ENCODE data around the gene NRARP.
"Not testable (repeated sequence)": the region's sequence is repeated elsewhere in the genome, so short reads cannot be mapped to it uniquely, and the experiment has no call there.

Gene NRARP

GRCh38 chr9:137333016-137333671 is 31.1 kb upstream of the NRARP start:
- no peaks in the 10 kb centered on the region for H3K27me3 ChIP-seq (ENCODE audit: low read depth, low read length)
- H3K9me3 ChIP-seq (ENCODE audit: control insufficient read depth in 1 of 2, low read length in 2 of 2) = peaks cover 0 to 7% of the 10 kb centered on the region in 2 donors
- no peak overlapping the region for H3K27ac ChIP-seq (ENCODE audit: low read length)
- H3K36me3 ChIP-seq (ENCODE audit: control insufficient read depth in 1 of 2, insufficient read depth in 2 of 2, low read length in 2 of 2) = no peaks in the 10 kb centered on the region
- no peak overlapping the region for H3K4me3 ChIP-seq (ENCODE audit: low read depth in 1 of 2, low read length in 2 of 2)
- no peaks in the 10 kb centered on the region for H3K4me1 ChIP-seq (ENCODE audit: control insufficient read depth in 1 of 2, insufficient read depth in 2 of 2, low read length in 2 of 2)

DNA sequence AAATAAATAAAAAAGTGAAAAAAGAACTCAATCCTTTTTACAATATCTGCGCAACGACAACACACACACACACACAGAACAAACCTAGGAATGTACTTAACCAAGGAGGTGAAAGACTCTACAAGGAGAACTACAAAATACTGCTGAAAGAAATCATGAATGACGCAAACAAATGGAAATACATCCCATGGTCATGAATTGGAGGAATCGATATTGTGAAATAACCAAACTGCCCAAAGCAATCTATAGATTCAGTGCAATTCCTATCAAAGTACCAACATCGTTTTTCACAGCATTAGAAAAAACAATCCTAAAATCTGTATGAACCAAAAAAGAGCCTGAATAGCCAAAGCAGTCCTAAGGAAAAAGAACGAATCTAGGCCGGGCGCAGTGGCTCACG is 29.9 kb upstream of the NRARP start:
- H3K27me3 ChIP-seq (ENCODE audit: low read depth, low read length) = no peaks in the 10 kb centered on the region
- H3K4me1 ChIP-seq (ENCODE audit: control insufficient read depth in 1 of 2, insufficient read depth in 2 of 2, low read length in 2 of 2) = no peaks in the 10 kb centered on the region
- no peak overlapping the region for H3K27ac ChIP-seq (ENCODE audit: low read length)
- H3K9me3 ChIP-seq (ENCODE audit: control insufficient read depth in 1 of 2, low read length in 2 of 2) = peaks cover 0 to 2% of the 10 kb centered on the region in 2 donors
- H3K36me3 ChIP-seq (ENCODE audit: control insufficient read depth in 1 of 2, insufficient read depth in 2 of 2, low read length in 2 of 2) = no peaks in the 10 kb centered on the region
- no peak overlapping the region for H3K4me3 ChIP-seq (ENCODE audit: low read depth in 1 of 2, low read length in 2 of 2)

DNA sequence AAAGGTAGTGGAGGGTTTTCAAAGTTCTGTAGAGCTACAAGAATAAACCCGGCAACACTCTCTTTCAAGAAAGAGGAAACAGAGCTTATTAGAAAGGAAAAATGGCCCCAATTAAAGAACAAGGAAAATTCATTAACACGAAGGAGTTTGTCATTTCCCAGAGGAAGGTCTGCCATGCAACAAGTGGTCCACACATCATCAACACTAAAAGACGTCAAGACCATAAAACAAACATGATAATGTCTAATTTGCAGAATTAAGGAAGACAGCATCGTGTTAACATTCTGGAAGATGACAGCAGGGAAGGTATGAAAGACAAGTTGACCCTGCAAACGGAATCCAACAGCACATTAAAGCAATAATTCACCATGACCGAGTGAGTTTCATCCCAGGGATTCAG is 28.6 kb upstream of the NRARP start:
- Histone ChIP-seq H3K4me3 (ENCODE audit: low read depth in 1 of 2, low read length in 2 of 2) (no peak overlapping the region), H3K27me3 (ENCODE audit: low read depth, low read length) (no peaks in the 10 kb centered on the region), H3K9me3 (ENCODE audit: control insufficient read depth in 1 of 2, low read length in 2 of 2) (no peaks in the 10 kb centered on the region), H3K27ac (ENCODE audit: low read length) (no peak overlapping the region), H3K4me1 (ENCODE audit: control insufficient read depth in 1 of 2, insufficient read depth in 2 of 2, low read length in 2 of 2) (no peaks in the 10 kb centered on the region), H3K36me3 (ENCODE audit: control insufficient read depth in 1 of 2, insufficient read depth in 2 of 2, low read length in 2 of 2) (no peaks in the 10 kb centered on the region)

- H3K27ac ChIP-seq (ENCODE audit: low read length); H3K4me1 ChIP-seq (ENCODE audit: control insufficient read depth in 1 of 2, insufficient read depth in 2 of 2, low read length in 2 of 2); H3K9me3 ChIP-seq (ENCODE audit: control insufficient read depth in 1 of 2, low read length in 2 of 2); H3K27me3 ChIP-seq (ENCODE audit: low read depth, low read length); H3K36me3 ChIP-seq (ENCODE audit: control insufficient read depth in 1 of 2, insufficient read depth in 2 of 2, low read length in 2 of 2); H3K4me3 ChIP-seq (ENCODE audit: low read depth in 1 of 2, low read length in 2 of 2): not testable (repeated sequence)
Measured at GRCh38 chr9:137329590-137329989, 27.5 kb upstream of the NRARP start.

GRCh38 chr9:137327641-137328550 is 25.8 kb upstream of the NRARP start:
- not testable (repeated sequence) for H3K36me3 ChIP-seq (ENCODE audit: control insufficient read depth in 1 of 2, insufficient read depth in 2 of 2, low read length in 2 of 2); H3K27ac ChIP-seq (ENCODE audit: low read length); H3K9me3 ChIP-seq (ENCODE audit: control insufficient read depth in 1 of 2, low read length in 2 of 2); H3K27me3 ChIP-seq (ENCODE audit: low read depth, low read length); H3K4me1 ChIP-seq (ENCODE audit: control insufficient read depth in 1 of 2, insufficient read depth in 2 of 2, low read length in 2 of 2); H3K4me3 ChIP-seq (ENCODE audit: low read depth in 1 of 2, low read length in 2 of 2)

GRCh38 chr9:137326445-137327065 is 24.5 kb upstream of the NRARP start:
- no peaks in the 10 kb centered on the region for H3K36me3 ChIP-seq (ENCODE audit: control insufficient read depth in 1 of 2, insufficient read depth in 2 of 2, low read length in 2 of 2)
- no peaks in the 10 kb centered on the region for H3K27me3 ChIP-seq (ENCODE audit: low read depth, low read length)
- no peaks in the 10 kb centered on the region for H3K4me1 ChIP-seq (ENCODE audit: control insufficient read depth in 1 of 2, insufficient read depth in 2 of 2, low read length in 2 of 2)
- H3K9me3 ChIP-seq (ENCODE audit: control insufficient read depth in 1 of 2, low read length in 2 of 2) = no peaks in the 10 kb centered on the region
- H3K27ac ChIP-seq (ENCODE audit: low read length) = no peak overlapping the region
- no peak overlapping the region for H3K4me3 ChIP-seq (ENCODE audit: low read depth in 1 of 2, low read length in 2 of 2)

DNA sequence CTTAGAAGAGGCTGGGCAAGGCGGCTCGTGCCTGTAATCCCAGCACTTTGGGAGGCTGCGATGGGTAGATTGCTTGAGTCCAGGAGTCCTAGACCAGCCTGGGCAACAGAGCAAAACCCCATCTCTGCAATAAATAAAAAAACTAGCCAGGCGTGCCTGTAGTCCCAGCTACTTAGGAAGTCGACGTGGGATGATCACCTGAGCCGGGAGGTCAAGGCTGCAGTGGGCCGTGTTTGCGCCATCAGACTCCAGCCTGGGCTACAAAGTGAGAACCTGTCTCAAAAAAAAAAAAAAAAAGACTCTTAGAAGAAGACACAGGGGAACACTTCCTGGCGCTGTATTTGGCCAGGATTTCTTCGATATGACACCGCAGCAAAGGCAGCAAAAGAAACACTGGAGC is 23.7 kb upstream of the NRARP start:
- Histone ChIP-seq H3K27me3 (ENCODE audit: low read depth, low read length) (no peaks in the 10 kb centered on the region), H3K4me3 (ENCODE audit: low read depth in 1 of 2, low read length in 2 of 2) (no peak overlapping the region), H3K27ac (ENCODE audit: low read length) (no peak overlapping the region), H3K9me3 (ENCODE audit: control insufficient read depth in 1 of 2, low read length in 2 of 2) (no peaks in the 10 kb centered on the region), H3K4me1 (ENCODE audit: control insufficient read depth in 1 of 2, insufficient read depth in 2 of 2, low read length in 2 of 2) (peaks cover 0 to 4% of the 10 kb centered on the region in 2 donors), H3K36me3 (ENCODE audit: control insufficient read depth in 1 of 2, insufficient read depth in 2 of 2, low read length in 2 of 2) (no peaks in the 10 kb centered on the region)

- Histone ChIP-seq H3K9me3 (ENCODE audit: control insufficient read depth in 1 of 2, low read length in 2 of 2) (no peaks in the 10 kb centered on the region), H3K4me1 (ENCODE audit: control insufficient read depth in 1 of 2, insufficient read depth in 2 of 2, low read length in 2 of 2) (peaks cover 0 to 5% of the 10 kb centered on the region in 2 donors), H3K27ac (ENCODE audit: low read length) (no peak overlapping the region), H3K36me3 (ENCODE audit: control insufficient read depth in 1 of 2, insufficient read depth in 2 of 2, low read length in 2 of 2) (no peaks in the 10 kb centered on the region), H3K27me3 (ENCODE audit: low read depth, low read length) (no peaks in the 10 kb centered on the region), H3K4me3 (ENCODE audit: low read depth in 1 of 2, low read length in 2 of 2) (no peak overlapping the region)
Measured at GRCh38 chr9:137325124-137325523, 23.1 kb upstream of the NRARP start.

- Histone ChIP-seq H3K27me3 (ENCODE audit: low read depth, low read length) (no peaks in the 10 kb centered on the region), H3K27ac (ENCODE audit: low read length) (no peak overlapping the region), H3K4me3 (ENCODE audit: low read depth in 1 of 2, low read length in 2 of 2) (no peak overlapping the region), H3K9me3 (ENCODE audit: control insufficient read depth in 1 of 2, low read length in 2 of 2) (no peaks in the 10 kb centered on the region), H3K36me3 (ENCODE audit: control insufficient read depth in 1 of 2, insufficient read depth in 2 of 2, low read length in 2 of 2) (no peaks in the 10 kb centered on the region), H3K4me1 (ENCODE audit: control insufficient read depth in 1 of 2, insufficient read depth in 2 of 2, low read length in 2 of 2) (peaks cover 0 to 5% of the 10 kb centered on the region in 2 donors)
Measured at GRCh38 chr9:137323531-137324331, 21.7 kb upstream of the NRARP start.

- Histone ChIP-seq H3K27me3 (ENCODE audit: low read depth, low read length) (no peaks in the 10 kb centered on the region), H3K4me3 (ENCODE audit: low read depth in 1 of 2, low read length in 2 of 2) (no peak overlapping the region), H3K36me3 (ENCODE audit: control insufficient read depth in 1 of 2, insufficient read depth in 2 of 2, low read length in 2 of 2) (no peaks in the 10 kb centered on the region), H3K27ac (ENCODE audit: low read length) (no peak overlapping the region), H3K4me1 (ENCODE audit: control insufficient read depth in 1 of 2, insufficient read depth in 2 of 2, low read length in 2 of 2) (peaks cover 0 to 9% of the 10 kb centered on the region in 2 donors), H3K9me3 (ENCODE audit: control insufficient read depth in 1 of 2, low read length in 2 of 2) (no peaks in the 10 kb centered on the region)
Measured at GRCh38 chr9:137321726-137322361, 19.8 kb upstream of the NRARP start.
